Esophagus squamous epithelium (tissue), 5 donors: ENCODE results near the gene SUV39H2. TPM values are rescaled to one million over a fixed set of nuclear protein-coding genes. Genes with fewer than 3 reads are reported as not detected.

Source experiments
- DNase-seq: peaks from one replicate; lab custom pipeline; 2025; lab: John Stamatoyannopoulos, UW
- H3K27ac ChIP-seq, 4 donors: fragments of 200-600 bp; sonication (generic); one replicate each; pipeline ENCODE4 v1.5.1; 2016 to 2019; ENCODE audit warnings: mild to moderate bottlenecking in 1 of 4
- H3K27me3 ChIP-seq, 4 donors: fragments of 200-600 bp; sonication (generic); 1 replicate in 3 of 4; 2 replicates in 1 of 4; pipeline versions ENCODE4 v1.5.1 to v1.6.0; 2017 to 2021; ENCODE audit warnings: antibody characterized with exemption in 1 of 4
- H3K36me3 ChIP-seq, 3 donors: fragments of 200-600 bp; sonication (generic); one replicate each; pipeline ENCODE4 v1.5.1; 2016 to 2019
- H3K4me1 ChIP-seq, 3 donors: fragments of 200-600 bp; sonication (generic); one replicate each; pipeline ENCODE4 v1.5.1; 2017 to 2019
- H3K4me3 ChIP-seq, 4 donors: fragments of 200-600 bp; sonication (generic); 1 replicate in 3 of 4; 2 replicates in 1 of 4; pipeline ENCODE4 v1.5.1; 2016 to 2019; ENCODE audit warnings: mild to moderate bottlenecking in 2 of 4, moderate library complexity in 1 of 4
- H3K9me3 ChIP-seq, 3 donors: fragments of 200-600 bp; sonication (generic); one replicate each; pipeline ENCODE4 v1.5.1; 2016 to 2019
- CTCF ChIP-seq, 6 experiments: fragments of 450-650 bp in 4 of 6; fragments of 200-600 bp in 2 of 6; sonication (generic) in 2 of 6; IDR thresholded peaks; one replicate each; pipeline ENCODE4 v1.5.1; 2016 to 2019; ENCODE audit warnings: antibody characterized with exemption in 6 of 6, mild to moderate bottlenecking in 4 of 6, moderate library complexity in 4 of 6
- POLR2A ChIP-seq, 4 donors: fragments of 450-650 bp; IDR thresholded peaks; one replicate each; pipeline ENCODE4 v1.6.1; 2017; ENCODE audit warnings: antibody characterized with exemption in 4 of 4, mild to moderate bottlenecking in 4 of 4, moderate library complexity in 3 of 4
- WGBS, 2 donors: methylation state at CpG; one replicate each; pipeline ENCODE4 v1.1.5; 2018; 5-methylcytosine and 5-hydroxymethylcytosine counted together
- intact Hi-C: fragments of 100-400 bp; cut with DNase I; formaldehyde crosslinking; loops from one replicate; pipeline ENCODE4 v1.15.0; 2022
- total RNA-seq, 4 donors: library from RNA; depleted of rRNA; stranded (reverse); fragments of >200 nt; gene quantifications; one replicate each; pipeline ENCODE4 v1.1.0, GENCODE V29; 2016
- donor health status: DM: yes; HTN: yes; CAD: no.

Gene SUV39H2, protein sequence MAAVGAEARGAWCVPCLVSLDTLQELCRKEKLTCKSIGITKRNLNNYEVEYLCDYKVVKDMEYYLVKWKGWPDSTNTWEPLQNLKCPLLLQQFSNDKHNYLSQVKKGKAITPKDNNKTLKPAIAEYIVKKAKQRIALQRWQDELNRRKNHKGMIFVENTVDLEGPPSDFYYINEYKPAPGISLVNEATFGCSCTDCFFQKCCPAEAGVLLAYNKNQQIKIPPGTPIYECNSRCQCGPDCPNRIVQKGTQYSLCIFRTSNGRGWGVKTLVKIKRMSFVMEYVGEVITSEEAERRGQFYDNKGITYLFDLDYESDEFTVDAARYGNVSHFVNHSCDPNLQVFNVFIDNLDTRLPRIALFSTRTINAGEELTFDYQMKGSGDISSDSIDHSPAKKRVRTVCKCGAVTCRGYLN
- total RNA-seq: 10 to 100 TPM in 1 of 4 donors, 1 to 10 TPM in 3; 5.6 to 13.2 (median 8.9) TPM

DNA sequence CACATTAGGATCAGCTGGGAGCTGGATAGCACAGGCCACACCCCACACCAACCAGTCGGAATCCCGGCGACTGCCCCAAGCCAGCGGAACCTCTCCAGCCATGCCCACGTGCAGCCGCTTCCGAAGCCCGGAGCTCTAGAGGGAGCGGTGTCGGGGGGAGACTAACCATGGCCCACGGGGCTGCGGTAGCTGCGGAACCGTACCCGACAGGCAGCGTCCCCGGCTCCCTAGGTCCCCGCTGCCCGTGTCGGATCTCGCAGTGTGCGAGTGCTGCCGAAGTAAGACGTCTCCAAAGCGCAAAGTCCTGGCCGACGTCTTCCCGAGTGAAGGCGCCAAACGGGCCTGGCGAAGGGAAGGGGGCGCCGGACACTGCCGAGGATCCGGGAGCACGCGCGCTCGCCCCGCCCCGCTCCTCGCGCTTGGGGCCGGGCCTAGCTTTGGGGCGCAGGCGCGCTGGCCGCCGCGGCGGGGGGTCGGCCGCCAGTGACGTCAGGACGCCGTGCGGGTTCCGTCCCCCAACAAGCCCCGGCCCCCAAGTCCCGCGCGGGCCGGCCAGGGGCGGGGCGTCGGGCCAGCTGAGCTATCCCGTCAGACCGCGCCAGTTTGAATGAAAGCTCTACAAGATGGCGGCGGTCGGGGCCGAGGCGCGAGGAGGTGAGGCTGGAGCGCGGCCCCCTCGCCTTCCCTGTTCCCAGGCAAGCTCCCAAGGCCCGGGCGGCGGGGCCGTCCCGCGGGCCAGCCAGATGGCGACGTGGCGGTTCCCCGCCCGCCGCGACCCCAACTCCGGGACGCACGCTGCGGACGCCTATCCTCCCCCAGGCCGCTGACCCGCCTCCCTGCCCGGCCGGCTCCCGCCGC is at the start of gene SUV39H2:
TSS of gene SUV39H2 (plus strand) at position 601 of the 858 bp plus-strand sequence. CDS start at position 624, 23 bp downstream.
- intact Hi-C loops: loop anchor here (10.0 kb wide), 1 partner anchor 76 kb away; the partner anchor contains the start of genes DCLRE1C and MEIG1
- Histone ChIP-seq H3K27ac (peak within 1 kb of the TSS; percentile 94 to 98 (median 98)), H3K4me3 (peak within 1 kb of the TSS; percentile 70 to 97 (median 95)), H3K9me3 (no peaks in the 10 kb centered on the region), H3K4me1 (peaks cover 0 to 31% (median 15%) of the 10 kb centered on the region in 3 donors), H3K27me3 (no peaks in the 10 kb centered on the region), H3K36me3 (no peaks in the 10 kb centered on the region)
- WGBS, 2 donors: no CpG with 5 or more reads among the region's 102 CpGs
- peak; percentile 56 for DNase-seq
- TF ChIP-seq POLR2A (IDR thresholded peaks at IDR 0.05): peak in 2 of 4 donors; percentile 59 to 81
- peak in 1 of 6 experiments; percentile 12 for TF ChIP-seq CTCF (IDR thresholded peaks at IDR 0.05)

GRCh38 chr10:14833106-14833505 is 45.6 kb upstream of the SUV39H2 start:
- TF ChIP-seq CTCF (IDR thresholded peaks at IDR 0.05): no peak
- TF ChIP-seq POLR2A (IDR thresholded peaks at IDR 0.05): no peak
- no peak overlapping the region for H3K27ac ChIP-seq
- intact Hi-C loops: no loop called here
- H3K4me3 ChIP-seq: no peak overlapping the region
- H3K9me3 ChIP-seq: no peaks in the 10 kb centered on the region
- peaks cover 0 to 9% (median 0%) of the 10 kb centered on the region in 3 donors for H3K36me3 ChIP-seq
- 81 to 100% methylated on average over 2 of the region's 3 CpGs for WGBS, 2 donors
- DNase-seq: no peak
- H3K27me3 ChIP-seq: no peaks in the 10 kb centered on the region
- peaks cover 0 to 14% (median 8%) of the 10 kb centered on the region in 3 donors for H3K4me1 ChIP-seq

GRCh38 chr10:14836208-14836607 is 42.5 kb upstream of the SUV39H2 start:
- Histone ChIP-seq H3K36me3 (peaks cover 0 to 20% (median 0%) of the 10 kb centered on the region in 3 donors), H3K9me3 (no peaks in the 10 kb centered on the region), H3K27ac (peak overlapping the region in 1 of 4 donors; percentile 96), H3K4me1 (peaks cover 10 to 26% (median 15%) of the 10 kb centered on the region in 3 donors), H3K4me3 (no peak overlapping the region), H3K27me3 (no peaks in the 10 kb centered on the region)
- intact Hi-C loops: no loop called here
- TF ChIP-seq CTCF (IDR thresholded peaks at IDR 0.05): no peak
- TF ChIP-seq POLR2A (IDR thresholded peaks at IDR 0.05): no peak
- WGBS, 2 donors: 74 to 84% methylated on average over 2 of the region's 2 CpGs
- no peak for DNase-seq

DNA sequence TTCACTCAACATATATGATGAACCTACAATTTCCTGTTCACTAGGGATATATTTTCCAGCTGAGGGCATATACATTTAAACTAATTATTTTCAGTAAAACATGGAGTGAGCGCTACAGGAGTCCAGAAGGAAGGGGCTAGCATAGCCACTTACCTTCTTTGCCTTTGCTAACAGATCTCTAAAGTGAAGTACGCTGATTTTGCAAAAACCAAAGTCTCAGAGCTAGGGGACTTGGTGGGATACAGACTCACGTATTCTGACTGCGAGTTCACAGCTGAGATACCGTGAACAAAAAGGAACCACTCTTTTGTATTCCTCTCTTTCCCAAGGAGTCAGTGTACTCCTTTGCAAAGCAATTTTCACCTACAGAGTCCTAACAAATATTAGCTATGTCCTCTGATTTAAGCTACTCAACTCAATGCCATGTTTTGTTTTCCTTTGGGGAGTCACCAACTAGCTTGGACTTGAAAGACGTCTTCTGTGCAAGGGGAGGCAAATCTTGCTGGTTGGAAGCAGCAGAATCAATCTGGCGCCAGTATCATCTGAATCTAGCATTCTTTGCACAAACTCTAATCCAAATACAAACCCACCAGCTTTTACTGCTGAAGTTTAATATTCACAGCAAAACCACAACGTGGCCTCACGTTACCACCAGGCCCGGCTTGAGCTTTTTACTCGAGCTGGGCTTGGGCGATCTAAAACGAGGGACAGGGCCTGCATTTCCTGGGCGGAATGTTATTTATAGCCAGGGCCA is 41.5 kb upstream of the SUV39H2 start:
- peaks cover 0 to 30% (median 5%) of the 10 kb centered on the region in 3 donors for H3K36me3 ChIP-seq
- DNase-seq: no peak
- intact Hi-C loops: no loop called here
- no peaks in the 10 kb centered on the region for H3K27me3 ChIP-seq
- H3K4me3 ChIP-seq: peak overlapping the region; percentile 76 to 99 (median 86)
- H3K9me3 ChIP-seq: no peaks in the 10 kb centered on the region
- H3K4me1 ChIP-seq: peaks cover 10 to 26% (median 15%) of the 10 kb centered on the region in 3 donors
- WGBS, 2 donors: 38 to 47% methylated on average over 7 of the region's 14 CpGs
- H3K27ac ChIP-seq: peak overlapping the region; percentile 95 to 96 (median 96)
- no peak for TF ChIP-seq CTCF (IDR thresholded peaks at IDR 0.05)
- no peak for TF ChIP-seq POLR2A (IDR thresholded peaks at IDR 0.05)
